ENCODE data around the gene C3AR1. TPM values are rescaled to one million over a fixed set of nuclear protein-coding genes. Genes with fewer than 3 reads are reported as not detected.

Gene C3AR1
- total RNA-seq, 1 donor from 2014 or later, result 0.50 TPM

DNA sequence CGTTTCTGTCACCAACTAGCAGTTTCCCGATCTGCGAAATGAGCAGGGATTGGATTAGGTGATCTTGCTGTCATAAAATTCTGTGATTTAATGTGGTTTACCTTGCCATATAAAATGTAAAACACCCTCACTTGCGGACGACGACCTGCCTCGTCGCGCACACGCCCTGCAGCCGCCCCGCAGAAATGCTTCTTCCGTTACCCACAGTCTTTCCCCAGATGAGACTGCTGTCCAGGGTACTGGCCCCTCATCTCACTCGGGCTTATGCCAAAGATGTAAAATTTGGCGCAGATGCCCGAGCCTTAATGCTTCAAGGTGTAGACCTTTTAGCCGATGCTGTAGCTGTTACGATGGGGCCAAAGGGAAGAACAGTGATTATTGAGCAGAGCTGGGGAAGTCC lies 51.3 kb downstream of the C3AR1 start:
- no peaks in the 10 kb centered on the region for H3K4me1 Mint-ChIP-seq (ENCODE audit: low read depth)
- H3K4me3 Mint-ChIP-seq (ENCODE audit: low read depth), result no peak overlapping the region
- H3K36me3 Mint-ChIP-seq (ENCODE audit: low read depth), result no peaks in the 10 kb centered on the region
- H3K9me3 Mint-ChIP-seq, result no peaks in the 10 kb centered on the region
- H3K27me3 Mint-ChIP-seq (ENCODE audit: low read depth), result peaks cover 33% of the 10 kb centered on the region
- no peak overlapping the region for H3K27ac Mint-ChIP-seq
- intact Hi-C loops (cut with micrococcal nuclease), result no loop called here
- DNase-seq (ENCODE audit: low spot score), result no peak

DNA sequence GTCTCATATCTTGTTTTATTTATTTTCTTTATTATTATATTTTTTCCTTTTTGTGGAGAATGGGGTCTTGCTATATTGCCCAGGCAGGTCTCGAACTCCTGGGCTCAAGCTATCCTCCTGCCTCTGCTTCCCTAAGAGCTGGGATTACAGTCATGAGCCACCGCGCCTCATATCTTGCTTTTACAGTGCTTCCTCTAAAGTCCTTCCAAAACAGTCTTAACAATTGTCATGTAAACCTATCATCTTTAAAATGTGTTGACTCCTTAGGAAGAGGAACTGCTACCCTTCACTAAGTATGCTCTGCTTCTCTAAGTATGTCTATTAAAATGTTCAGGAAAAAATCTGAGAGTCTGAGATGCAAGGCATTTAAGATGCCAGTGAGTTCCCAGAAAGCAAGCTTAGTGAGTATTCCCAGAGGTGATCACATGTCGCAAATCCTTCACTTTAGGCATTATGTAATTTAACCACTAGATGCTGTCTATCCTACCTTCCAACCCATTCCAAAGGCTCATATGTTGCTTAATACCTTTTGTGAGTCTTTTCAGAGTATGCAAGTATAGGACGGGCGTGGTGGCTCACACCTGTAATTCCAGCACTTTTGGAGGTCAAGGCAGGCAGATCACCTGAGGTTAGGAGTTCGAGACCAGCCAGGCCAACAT lies 53.4 kb downstream of the C3AR1 start:
- intact Hi-C loops (cut with micrococcal nuclease), result no loop called here
- Mint-ChIP-seq H3K9me3 (no peaks in the 10 kb centered on the region), H3K27me3 (ENCODE audit: low read depth) (peaks cover 29% of the 10 kb centered on the region), H3K4me1 (ENCODE audit: low read depth) (no peaks in the 10 kb centered on the region), H3K36me3 (ENCODE audit: low read depth) (no peaks in the 10 kb centered on the region), H3K27ac (no peak overlapping the region), H3K4me3 (ENCODE audit: low read depth) (no peak overlapping the region)
- DNase-seq (ENCODE audit: low spot score), result no peak

DNA sequence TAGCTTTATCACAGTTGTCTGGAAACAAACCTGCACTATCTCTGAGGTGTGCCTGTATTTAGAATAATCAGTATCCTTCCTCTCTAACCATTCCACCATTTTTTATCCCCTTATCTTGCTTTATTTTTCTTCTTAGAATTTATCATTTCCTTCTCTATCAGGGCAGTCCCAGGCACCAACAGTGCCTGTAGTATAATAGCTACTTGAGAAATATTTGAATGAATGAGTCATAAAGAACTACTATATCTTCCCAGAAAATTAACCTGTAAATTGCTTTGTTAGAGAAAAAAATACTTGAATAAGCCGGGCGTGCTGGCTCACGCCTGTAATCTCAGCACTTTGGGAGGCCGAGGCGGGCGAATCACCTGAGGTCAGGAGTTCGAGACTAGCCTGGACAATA lies 54.8 kb downstream of the C3AR1 start:
- no peak overlapping the region for H3K4me3 Mint-ChIP-seq (ENCODE audit: low read depth)
- no peaks in the 10 kb centered on the region for H3K36me3 Mint-ChIP-seq (ENCODE audit: low read depth)
- H3K9me3 Mint-ChIP-seq, result no peaks in the 10 kb centered on the region
- H3K27ac Mint-ChIP-seq, result no peak overlapping the region
- intact Hi-C loops (cut with micrococcal nuclease), result no loop called here
- H3K27me3 Mint-ChIP-seq (ENCODE audit: low read depth), result peaks cover 20% of the 10 kb centered on the region
- H3K4me1 Mint-ChIP-seq (ENCODE audit: low read depth), result no peaks in the 10 kb centered on the region
- DNase-seq (ENCODE audit: low spot score), result no peak

Other genes with a start within 250 kb of the C3AR1 start
- gene SLC2A14, start 193.4 kb downstream of the C3AR1 start, total RNA-seq, result 0.05 and 0.07 TPM in 2 replicates
- gene SLC2A3, start 130.2 kb downstream of the C3AR1 start, total RNA-seq, result 456 and 474 TPM in 2 replicates
- gene FOXJ2, start 33.6 kb downstream of the C3AR1 start, total RNA-seq, result 16.5 and 16.8 TPM in 2 replicates
- gene NECAP1, start 15.9 kb upstream of the C3AR1 start, total RNA-seq, result 25.7 and 27.9 TPM in 2 replicates
- 0.94 TPM in 1 of 2 replicates, not detected in the other for gene CLEC4A, start 57.3 kb upstream of the C3AR1 start, total RNA-seq
- not detected in 2 replicates for gene ZNF705A, start 90.7 kb upstream of the C3AR1 start, total RNA-seq
- 0.14 and 0.25 TPM in 2 replicates for gene FAM90A1, start 161.3 kb upstream of the C3AR1 start, total RNA-seq